HuH-7.5 (cell line): ENCODE results near the gene PIP5K1A.

Experiments used
- DNase-seq: peaks from one replicate; pipeline ENCODE4 v3.0.0; 2011; ENCODE audit warnings: low spot score

PIP5K1A gene

GRCh38 chr1:151289080-151289935 lies 91.0 kb downstream of the PIP5K1A start:
- DNase-seq: no peak

GRCh38 chr1:151289991-151290708 lies 91.8 kb downstream of the PIP5K1A start:
- no peak for DNase-seq

GRCh38 chr1:151290709-151291303 lies 92.5 kb downstream of the PIP5K1A start:
- no peak for DNase-seq

GRCh38 chr1:151292207-151293030 lies 94.1 kb downstream of the PIP5K1A start:
- no peak for DNase-seq

GRCh38 chr1:151293093-151293492 lies 94.7 kb downstream of the PIP5K1A start:
- DNase-seq: no peak

- no peak for DNase-seq
These were observed 96.5 kb downstream of the PIP5K1A start for GRCh38 chr1:151294742-151295462.
